ENCODE measurements around the gene PHF12. TPM values are rescaled to one million over a fixed set of nuclear protein-coding genes. Genes with fewer than 3 reads are reported as not detected.

Gene PHF12
- total RNA-seq, 1 experiment from 2014 or later: 36.0 TPM

- no peak overlapping the region for H3K27ac ChIP-seq
- no peak for TF ChIP-seq EZH2 (IDR thresholded peaks at IDR 0.05; ENCODE audit: low read depth)
- TF ChIP-seq, protein P1, sequence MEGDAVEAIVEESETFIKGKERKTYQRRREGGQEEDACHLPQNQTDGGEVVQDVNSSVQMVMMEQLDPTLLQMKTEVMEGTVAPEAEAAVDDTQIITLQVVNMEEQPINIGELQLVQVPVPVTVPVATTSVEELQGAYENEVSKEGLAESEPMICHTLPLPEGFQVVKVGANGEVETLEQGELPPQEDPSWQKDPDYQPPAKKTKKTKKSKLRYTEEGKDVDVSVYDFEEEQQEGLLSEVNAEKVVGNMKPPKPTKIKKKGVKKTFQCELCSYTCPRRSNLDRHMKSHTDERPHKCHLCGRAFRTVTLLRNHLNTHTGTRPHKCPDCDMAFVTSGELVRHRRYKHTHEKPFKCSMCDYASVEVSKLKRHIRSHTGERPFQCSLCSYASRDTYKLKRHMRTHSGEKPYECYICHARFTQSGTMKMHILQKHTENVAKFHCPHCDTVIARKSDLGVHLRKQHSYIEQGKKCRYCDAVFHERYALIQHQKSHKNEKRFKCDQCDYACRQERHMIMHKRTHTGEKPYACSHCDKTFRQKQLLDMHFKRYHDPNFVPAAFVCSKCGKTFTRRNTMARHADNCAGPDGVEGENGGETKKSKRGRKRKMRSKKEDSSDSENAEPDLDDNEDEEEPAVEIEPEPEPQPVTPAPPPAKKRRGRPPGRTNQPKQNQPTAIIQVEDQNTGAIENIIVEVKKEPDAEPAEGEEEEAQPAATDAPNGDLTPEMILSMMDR (conservative IDR thresholded peaks at IDR 0.05): no peak
- no peaks in the 10 kb centered on the region for H3K9me3 ChIP-seq (ENCODE audit: insufficient read depth, low read depth)
- H3K79me2 ChIP-seq (ENCODE audit: low read depth): peaks cover 20% of the 10 kb centered on the region
- DNase-seq: no peak
- peaks cover 28% of the 10 kb centered on the region for H3K4me1 ChIP-seq (replicated peaks; ENCODE audit: insufficient read depth)
- ChIA-PET CTCF (interaction anchor here (1.4 kb wide), 1 partner anchor 137 kb away, joined by 3 read pairs; no protein-coding TSS in a partner anchor), POLR2A (ENCODE audit: unreplicated experiment) (interaction anchor here (0.6 kb wide), 4 partner anchors 43 to 179 kb away, joined by 3 to 12 read pairs (median 6); partner anchors contain the start of gene RPL23A)
- no peak overlapping the region; the same call in 1 of the 2 replicates for H3K4me3 ChIP-seq
- no peaks in the 10 kb centered on the region for H4K20me1 ChIP-seq (ENCODE audit: insufficient read depth)
- no peak overlapping the region for H2AFZ ChIP-seq
- H3K27me3 ChIP-seq (ENCODE audit: insufficient read depth, low read depth): no peaks in the 10 kb centered on the region
- intact Hi-C loops (cut with micrococcal nuclease; ENCODE audit: unreplicated experiment): no loop called here
- BruUV-seq (replicated peaks): no TSS peak
- H3K4me2 ChIP-seq: peak overlapping the region; percentile 84
- no peaks in the 10 kb centered on the region for H3K9me2 ChIP-seq (ENCODE audit: insufficient read depth)
- H3K36me3 ChIP-seq (ENCODE audit: low read depth): no peaks in the 10 kb centered on the region
- peaks cover 32% of the 10 kb centered on the region for H3F3A ChIP-seq (ENCODE audit: insufficient read depth, low read depth)
These were observed 52.8 kb downstream of the PHF12 start for GRCh38 chr17:28898527-28898955.

GRCh38 chr17:28897769-28898526 lies 53.4 kb downstream of the PHF12 start:
- H3K9me2 ChIP-seq (ENCODE audit: insufficient read depth): no peaks in the 10 kb centered on the region
- DNase-seq: no peak
- ChIA-PET CTCF (interaction anchor here (1.4 kb wide), 1 partner anchor 136 kb away, joined by 3 read pairs; no protein-coding TSS in a partner anchor), POLR2A (ENCODE audit: unreplicated experiment) (interaction anchor here (0.6 kb wide), 3 partner anchors 42 to 178 kb away, joined by 3 to 12 read pairs (median 11); partner anchors contain the start of gene RPL23A)
- peak overlapping the region; percentile 85 for H2AFZ ChIP-seq
- peaks cover 28% of the 10 kb centered on the region for H3F3A ChIP-seq (ENCODE audit: insufficient read depth, low read depth)
- H3K4me2 ChIP-seq: peak overlapping the region; percentile 84
- H3K79me2 ChIP-seq (ENCODE audit: low read depth): peaks cover 20% of the 10 kb centered on the region
- peaks cover 28% of the 10 kb centered on the region for H3K4me1 ChIP-seq (replicated peaks; ENCODE audit: insufficient read depth)
- H3K4me3 ChIP-seq: peak overlapping the region; percentile 80
- H3K36me3 ChIP-seq (ENCODE audit: low read depth): no peaks in the 10 kb centered on the region
- no peaks in the 10 kb centered on the region for H3K9me3 ChIP-seq (ENCODE audit: insufficient read depth, low read depth)
- H4K20me1 ChIP-seq (ENCODE audit: insufficient read depth): no peaks in the 10 kb centered on the region
- TF ChIP-seq EZH2 (IDR thresholded peaks at IDR 0.05; ENCODE audit: low read depth): no peak
- TF ChIP-seq, protein P1 (conservative IDR thresholded peaks at IDR 0.05): no peak
- intact Hi-C loops (cut with micrococcal nuclease; ENCODE audit: unreplicated experiment): no loop called here
- no peaks in the 10 kb centered on the region for H3K27me3 ChIP-seq (ENCODE audit: insufficient read depth, low read depth)
- no TSS peak for BruUV-seq (replicated peaks)
- H3K27ac ChIP-seq: no peak overlapping the region

- Histone ChIP-seq H2AFZ (peak within 1 kb of the TSS; percentile 85), H3K27me3 (ENCODE audit: insufficient read depth, low read depth) (no peaks in the 10 kb centered on the region), H4K20me1 (ENCODE audit: insufficient read depth) (no peaks in the 10 kb centered on the region), H3K36me3 (ENCODE audit: low read depth) (no peaks in the 10 kb centered on the region), H3K9me2 (ENCODE audit: insufficient read depth) (no peaks in the 10 kb centered on the region), H3K4me2 (peak within 1 kb of the TSS; percentile 84), H3K27ac (no peak within 1 kb of the TSS), H3K9me3 (ENCODE audit: insufficient read depth, low read depth) (no peaks in the 10 kb centered on the region), H3K4me1 (replicated peaks; ENCODE audit: insufficient read depth) (peaks cover 28% of the 10 kb centered on the region), H3K4me3 (peak within 1 kb of the TSS; percentile 80), H3F3A (ENCODE audit: insufficient read depth, low read depth) (peaks cover 28% of the 10 kb centered on the region), H3K79me2 (ENCODE audit: low read depth) (peaks cover 19% of the 10 kb centered on the region)
- CTCF ChIA-PET: interaction anchor here (1.2 kb wide), 1 partner anchor 133 kb away, joined by 5 read pairs; no protein-coding TSS in a partner anchor
- TF ChIP-seq, protein P1 (conservative IDR thresholded peaks at IDR 0.05): no peak
- TF ChIP-seq EZH2 (IDR thresholded peaks at IDR 0.05; ENCODE audit: low read depth): no peak
- no TSS peak for BruUV-seq (replicated peaks)
- intact Hi-C loops (cut with micrococcal nuclease; ENCODE audit: unreplicated experiment): no loop called here
- peak in 1 of 2 experiments; percentile 58 for DNase-seq
- POLR2A ChIA-PET (ENCODE audit: unreplicated experiment): interaction anchor here (0.6 to 0.7 kb wide), 4 partner anchors 131 to 187 kb away, joined by 3 to 13 read pairs (median 9); no protein-coding TSS in a partner anchor
These were observed 54.2 kb downstream of the PHF12 start, which contains the start of gene FLOT2 for GRCh38 chr17:28896884-28897768. FLOT2 (minus strand) TSS chr17:28897733; CDS start chr17:28897574, 159 bp downstream.
